COLO668 (cell line): Measurements from ENCODE around the gene FXYD7.
A peak's percentile ranks its signal among the peaks of the same experiment; 100 is the strongest.
"Not testable (repeated sequence)": the region's sequence is repeated elsewhere in the genome, so short reads cannot be mapped to it uniquely, and the experiment has no call there.

ENCODE experiments used
- DNase-seq: peaks from one replicate; lab custom pipeline; 2025; ENCODE audit not compliant: unreplicated experiment; lab: John Stamatoyannopoulos, UW

The FXYD7 gene

DNA sequence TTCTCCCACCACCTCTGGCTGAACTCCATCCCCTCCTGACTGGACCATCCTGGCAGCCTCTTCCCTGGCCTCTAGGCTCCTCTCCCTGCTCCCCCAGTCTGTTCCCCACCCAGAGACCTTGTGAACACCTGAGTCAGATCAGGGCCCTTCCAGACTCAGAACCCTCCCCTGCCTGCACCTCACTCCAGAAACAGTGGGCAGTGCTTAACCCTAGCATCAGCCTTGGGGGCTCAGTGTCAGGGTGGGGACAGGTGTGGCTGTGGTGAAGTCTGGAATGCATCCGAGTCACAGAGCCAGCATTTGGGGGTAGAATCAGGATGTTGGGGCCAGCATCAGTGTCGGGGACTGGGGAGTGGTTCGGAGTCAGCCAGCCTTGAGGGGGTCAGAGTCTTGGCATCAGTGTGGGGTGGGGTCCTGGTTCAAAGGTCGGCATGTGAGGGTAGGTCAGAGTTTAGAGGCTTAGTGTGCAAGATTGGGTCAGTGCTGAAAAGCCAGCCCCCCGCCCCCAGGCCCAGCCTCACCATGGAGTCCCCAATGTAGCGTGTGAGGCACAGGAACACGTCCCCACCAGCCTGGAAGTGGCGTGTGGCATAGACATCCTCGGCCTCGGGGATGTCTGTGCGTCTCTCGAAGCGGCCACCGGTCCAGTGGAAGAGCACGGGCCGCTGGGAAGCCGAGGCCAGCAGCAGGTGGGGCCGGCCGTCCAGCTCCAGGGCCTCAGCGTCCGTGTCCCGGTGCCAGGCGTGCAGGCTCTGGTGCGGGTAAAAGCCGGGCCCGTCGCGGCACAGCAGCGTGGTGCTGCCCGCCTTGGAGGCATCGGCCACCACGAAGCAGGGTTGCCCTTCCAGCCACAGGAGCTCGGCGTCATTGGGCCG is 17.1 kb upstream of the FXYD7 start:
- no peak for DNase-seq

DNA sequence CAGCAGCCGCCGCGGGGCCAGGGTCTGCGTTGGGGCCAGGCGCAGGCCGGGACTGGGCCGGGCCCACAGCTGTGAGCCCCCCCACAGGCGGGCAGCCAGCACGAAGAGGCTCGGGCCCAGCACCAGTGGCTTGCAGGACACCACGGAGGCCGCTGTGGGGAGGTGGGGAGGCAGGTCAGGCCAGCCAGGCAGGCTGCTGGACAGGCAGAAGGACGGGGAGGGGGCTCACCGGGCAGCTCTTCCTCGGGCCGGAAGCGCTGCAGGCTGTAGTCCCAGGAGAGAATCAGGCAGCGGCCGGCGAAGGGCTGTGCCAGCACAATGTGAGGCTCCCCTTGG is 16.5 kb upstream of the FXYD7 start:
- no peak for DNase-seq

DNA sequence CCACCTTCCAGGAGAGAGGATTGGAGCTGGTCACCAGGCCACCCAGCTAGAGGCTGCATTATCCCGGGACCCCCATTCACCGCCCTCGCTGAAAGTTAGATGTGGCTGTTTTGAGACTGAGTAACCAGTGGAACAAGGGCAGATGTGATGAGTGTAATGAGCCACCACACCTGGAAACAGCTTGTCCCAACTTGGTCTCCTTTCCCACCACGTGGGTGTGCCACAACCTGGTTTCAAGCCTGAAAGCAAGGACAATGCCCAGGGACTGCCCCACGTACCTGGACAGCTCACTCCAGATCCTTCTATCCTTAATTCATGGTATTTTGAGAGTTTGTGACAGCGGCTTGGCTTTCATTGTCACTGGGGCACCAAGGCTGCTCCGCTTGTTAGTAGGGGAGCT is 15.2 kb upstream of the FXYD7 start:
- no peak for DNase-seq

DNA sequence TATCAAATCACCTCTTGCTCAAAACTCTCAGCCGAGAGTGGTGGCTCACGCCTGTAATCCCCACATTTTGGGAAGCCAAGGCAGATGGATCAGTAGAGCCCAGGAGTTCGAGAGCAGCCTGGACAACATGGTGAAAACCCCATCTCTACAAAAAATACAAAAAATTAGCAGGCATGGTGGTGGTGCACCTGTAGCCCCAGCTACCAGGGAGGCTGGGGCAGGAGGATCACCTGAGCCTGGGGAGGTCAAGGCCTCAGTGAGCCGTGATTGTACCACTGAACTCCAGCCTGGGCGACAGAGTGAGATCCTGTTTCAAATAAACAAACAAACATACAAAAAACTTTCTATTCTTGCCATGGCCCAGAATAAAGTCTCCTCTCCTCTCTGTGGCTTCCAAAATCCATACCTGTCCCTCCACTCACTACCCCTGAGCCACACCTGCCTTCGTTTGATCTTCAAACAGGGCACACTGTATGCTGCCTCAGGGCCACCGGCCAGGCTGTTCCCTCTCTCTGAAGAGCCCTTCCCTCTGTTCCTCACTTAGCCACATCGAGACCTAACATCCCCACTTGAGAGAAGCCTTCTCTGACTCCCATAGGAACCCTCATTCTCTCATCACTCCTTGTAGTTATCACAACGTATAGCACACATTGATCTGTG is 14.5 kb upstream of the FXYD7 start:
- no peak for DNase-seq

DNA sequence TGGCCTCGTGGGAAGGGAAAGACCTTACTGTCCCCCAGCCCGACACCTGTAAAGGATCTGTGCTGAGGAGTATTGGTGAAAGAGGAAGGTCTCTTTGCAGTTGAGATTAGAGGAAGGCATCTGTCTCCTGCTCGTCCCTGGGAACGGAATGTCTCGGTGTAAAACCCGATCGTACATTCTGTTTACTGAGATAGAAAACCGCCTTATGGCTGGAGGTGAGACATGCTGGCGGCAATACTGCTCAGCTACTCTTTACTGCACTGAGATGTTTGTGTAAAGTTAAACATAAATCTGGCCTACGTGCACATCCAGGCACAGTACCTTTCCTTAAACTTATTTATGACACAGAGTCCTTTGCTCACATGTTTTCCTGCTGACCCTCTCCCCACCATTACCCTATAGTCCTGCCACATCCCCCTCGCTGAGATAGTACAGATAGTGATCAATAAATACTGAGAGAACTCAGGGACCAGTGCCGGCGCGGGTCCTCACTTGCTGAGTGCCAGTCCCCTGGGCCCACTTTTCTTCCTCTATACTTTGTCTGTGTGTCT is 13.3 kb upstream of the FXYD7 start:
- DNase-seq = not testable (repeated sequence)

DNA sequence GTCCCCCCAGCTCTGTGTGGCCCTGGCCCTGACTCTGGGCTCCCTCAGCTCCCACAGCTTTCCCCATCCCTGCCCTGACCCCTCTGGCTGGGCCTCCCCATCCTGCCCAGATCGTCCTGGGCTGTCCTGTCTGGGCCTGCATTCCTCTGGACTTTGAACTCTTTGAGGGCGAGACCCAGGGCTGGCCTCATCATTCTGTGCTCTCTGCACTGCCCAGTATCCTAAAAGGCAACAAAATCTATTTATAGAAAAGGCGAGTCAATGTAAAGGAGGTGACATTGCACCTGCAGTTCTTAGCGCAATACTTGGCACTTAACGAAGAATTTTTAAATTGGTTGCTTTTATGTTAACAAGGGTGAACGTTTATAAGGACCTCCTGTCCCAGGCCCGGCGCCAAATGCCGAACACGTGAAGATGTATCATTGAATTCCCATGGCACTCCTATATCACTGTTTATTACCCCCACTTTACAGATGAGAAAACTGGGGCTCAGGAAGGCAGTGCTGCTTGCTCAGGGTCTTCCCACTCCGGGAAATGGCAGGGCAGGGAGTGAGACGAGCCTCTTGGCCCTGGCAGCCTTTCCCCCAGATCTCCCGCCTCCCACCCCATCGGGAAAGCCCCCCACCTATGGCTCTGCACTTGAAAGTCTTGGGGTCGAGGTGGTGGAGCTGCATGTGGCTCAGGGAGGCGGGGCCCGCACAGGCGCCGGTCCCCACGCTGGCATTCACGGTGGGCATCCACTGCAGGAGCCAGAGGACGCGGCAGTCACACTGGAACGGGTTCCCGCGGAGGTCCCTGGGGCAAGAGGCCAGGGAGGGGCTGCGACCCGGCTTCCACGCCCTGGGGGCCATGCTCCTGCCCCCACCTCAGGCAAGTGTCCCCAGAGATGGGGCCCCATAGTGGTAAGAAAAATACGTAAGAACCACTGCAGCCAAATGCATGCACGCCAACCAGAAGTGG is 12.0 kb upstream of the FXYD7 start:
- DNase-seq = no peak

DNA sequence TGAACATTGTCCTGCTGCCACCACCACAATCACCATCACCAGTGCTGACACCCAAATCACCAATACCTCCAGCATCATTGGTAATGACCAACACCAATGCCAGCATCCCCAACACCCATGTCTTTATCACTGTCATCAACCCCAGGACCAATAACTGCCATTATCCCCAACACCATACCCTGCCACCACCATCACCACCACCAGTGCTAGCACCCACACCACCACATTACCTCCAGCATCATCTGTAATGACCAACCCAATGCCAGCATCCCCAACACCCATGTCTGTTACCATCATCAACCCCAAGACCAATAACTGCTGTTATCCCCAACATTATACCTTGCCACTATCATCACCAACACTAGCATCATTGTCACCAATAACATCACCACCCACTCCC is 10.8 kb upstream of the FXYD7 start:
- DNase-seq = no peak

DNA sequence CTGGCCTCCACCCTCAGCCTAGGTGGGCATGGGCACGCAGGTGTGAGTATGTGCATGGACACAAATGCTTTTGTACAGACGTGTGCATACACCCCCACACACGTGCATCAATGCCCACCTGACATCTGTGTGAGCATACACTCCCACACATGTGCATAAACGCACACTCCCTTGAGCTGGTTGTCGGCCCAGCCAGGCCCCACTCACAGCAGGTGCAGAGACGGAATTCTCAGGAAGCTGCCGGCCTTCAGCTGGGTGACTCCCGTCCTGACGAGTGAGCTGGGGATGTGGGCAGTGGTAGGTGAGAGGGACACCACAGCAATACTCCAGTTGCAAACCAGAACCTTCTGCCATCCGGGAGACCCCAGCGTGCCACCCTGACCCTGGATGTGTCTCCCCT is 9.2 kb upstream of the FXYD7 start:
- no peak for DNase-seq

DNA sequence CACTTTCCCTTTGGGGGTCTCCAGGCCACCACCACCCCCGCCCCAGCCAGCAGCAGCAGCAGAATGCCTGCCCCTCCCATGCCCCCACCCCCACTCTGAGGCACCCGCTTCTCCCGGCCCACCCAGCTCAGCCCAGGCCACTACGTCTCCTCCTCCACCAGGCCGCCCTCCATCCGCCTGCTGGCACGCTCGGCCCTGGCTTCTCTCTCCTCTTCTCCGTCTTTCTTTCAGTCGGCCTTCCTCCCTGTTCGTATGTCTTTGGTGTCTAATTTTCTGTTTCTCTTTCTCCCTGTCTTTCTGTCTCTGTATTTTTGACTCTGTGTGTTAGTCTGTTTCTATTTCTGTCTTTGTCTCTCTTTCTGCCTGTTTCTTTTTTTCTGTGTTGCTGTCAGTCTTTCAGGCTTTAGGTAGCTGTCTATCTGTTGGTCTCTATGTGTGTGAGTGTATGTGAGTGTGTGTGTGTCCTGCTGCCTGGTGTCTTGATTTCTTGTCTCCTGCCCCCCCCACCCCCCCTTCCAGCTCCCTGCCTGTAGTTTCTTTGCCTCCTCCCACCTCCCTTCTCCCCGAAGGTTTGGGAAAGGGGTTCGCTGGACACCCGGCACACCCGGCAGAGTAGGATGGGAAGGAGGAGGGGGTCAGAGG is 8.3 kb upstream of the FXYD7 start, which contains the start of gene LGI4:
Gene LGI4, minus strand, starts transcription at position 459 of the 642 bp plus-strand sequence. Its CDS starts 379 bp downstream, at position 80.
- no peak for DNase-seq

DNA sequence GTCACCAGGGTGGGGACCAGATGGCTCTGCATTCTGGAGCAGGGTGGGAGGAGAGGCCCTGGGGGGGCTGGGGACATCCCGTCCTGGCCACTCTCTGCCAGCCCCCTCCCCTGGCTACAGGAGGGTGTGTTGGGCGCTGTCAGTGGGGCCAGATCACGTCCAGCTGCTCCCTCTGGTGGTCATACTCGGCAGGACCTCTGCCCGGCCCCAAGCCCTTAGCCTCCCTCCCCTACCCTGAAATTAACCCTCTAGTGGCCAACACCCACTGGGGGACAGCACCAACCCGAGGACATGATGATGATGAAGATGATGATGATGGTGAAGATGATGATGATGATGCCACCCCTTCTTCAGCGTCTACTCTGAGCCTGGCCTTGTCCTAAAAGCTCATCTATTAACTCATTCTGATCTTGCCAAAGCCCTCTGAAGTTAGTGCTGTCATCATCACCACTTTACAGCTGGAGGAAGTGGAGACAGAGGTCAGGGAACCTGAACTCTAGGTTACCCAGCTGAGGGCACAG is 7.6 kb upstream of the FXYD7 start:
- peak; percentile 67 for DNase-seq

DNA sequence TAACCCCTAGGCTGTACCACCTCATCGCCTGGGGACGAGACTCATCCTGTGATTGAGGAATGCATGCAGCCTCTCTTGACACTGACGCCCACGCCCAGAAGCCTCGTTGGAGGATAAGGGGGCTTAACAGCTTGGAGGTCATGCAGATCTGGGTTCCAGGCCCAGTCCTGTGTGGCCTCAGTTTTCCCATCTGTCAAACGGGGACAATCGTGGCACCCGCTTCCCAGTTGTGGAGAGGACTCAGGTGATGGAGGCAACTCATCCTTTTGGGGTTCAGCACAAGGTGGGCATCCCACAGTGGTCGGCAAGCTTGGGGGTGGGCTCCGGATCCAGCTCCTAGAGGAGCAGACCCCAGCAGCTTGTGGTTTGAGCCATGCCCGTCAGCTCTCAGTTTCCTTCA is 6.8 kb upstream of the FXYD7 start:
- DNase-seq = no peak

DNA sequence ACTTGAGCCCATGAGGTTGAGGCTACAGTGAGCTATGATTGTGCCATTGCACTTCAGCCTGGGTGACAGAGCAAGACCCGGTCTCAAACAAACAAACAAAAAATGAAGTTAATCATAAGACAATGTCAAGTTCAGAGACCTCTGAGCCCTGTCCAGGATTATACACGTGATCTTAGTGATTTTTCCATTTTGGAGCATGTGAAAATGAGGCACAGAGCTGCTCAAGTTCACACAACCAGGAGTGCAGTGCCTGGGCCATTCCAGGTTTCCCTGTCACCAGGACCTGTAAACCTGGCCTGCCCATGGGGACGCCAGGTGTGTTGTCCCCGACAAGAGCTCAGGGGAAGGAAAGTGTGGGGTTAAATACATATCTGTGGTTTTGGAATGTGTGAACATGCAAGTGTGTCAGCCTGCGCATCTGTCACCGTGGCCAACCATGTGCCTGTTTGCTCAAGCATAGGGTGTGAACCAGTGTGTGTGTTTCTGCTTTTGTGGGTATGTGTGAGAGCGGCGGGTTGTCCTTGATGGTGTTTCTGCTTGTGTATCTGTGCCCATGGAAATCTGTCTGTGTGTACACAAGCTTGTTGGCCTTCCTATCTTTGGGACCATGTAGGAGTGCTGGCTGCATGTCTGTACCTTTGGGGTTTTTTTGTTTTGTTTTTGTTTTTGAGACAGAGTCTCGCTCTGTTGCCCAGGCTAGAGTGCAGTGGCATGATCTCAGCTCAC is 5.9 kb upstream of the FXYD7 start:
- DNase-seq = peak; percentile 58

DNA sequence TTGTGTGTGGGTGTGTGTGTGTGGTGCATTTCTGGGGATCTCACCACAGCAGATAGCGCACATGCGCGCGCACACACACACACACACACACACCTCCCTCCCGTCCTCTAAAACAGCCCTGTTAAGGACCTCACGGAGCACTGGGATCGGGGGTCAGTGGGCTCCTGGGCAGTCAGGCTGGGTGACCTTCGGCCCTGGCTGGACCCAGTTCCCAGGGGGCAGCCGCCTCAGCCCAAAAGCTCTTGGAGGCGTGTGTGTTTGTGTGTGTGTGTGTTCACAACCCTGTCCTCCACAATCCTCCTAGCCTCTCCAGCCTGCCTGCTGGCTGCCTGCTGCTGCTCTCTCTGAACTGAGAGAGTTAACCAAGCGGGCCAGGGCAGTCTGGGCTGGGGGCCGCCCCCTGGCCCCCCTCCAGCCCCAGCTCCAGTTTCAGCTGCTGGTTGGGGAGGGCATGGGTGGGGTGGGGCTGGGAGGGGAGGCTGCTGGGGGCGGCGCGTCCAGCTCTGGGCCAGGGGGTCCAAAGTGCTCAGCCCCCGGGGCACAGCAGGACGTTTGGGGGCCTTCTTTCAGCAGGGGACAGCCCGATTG is 4.7 kb upstream of the FXYD7 start, which contains the start of gene FXYD1:
Gene FXYD1, plus strand, starts transcription at position 520 of the 588 bp plus-strand sequence. CDS start 1,256 bp downstream, outside the sequence.
- DNase-seq = no peak

DNA sequence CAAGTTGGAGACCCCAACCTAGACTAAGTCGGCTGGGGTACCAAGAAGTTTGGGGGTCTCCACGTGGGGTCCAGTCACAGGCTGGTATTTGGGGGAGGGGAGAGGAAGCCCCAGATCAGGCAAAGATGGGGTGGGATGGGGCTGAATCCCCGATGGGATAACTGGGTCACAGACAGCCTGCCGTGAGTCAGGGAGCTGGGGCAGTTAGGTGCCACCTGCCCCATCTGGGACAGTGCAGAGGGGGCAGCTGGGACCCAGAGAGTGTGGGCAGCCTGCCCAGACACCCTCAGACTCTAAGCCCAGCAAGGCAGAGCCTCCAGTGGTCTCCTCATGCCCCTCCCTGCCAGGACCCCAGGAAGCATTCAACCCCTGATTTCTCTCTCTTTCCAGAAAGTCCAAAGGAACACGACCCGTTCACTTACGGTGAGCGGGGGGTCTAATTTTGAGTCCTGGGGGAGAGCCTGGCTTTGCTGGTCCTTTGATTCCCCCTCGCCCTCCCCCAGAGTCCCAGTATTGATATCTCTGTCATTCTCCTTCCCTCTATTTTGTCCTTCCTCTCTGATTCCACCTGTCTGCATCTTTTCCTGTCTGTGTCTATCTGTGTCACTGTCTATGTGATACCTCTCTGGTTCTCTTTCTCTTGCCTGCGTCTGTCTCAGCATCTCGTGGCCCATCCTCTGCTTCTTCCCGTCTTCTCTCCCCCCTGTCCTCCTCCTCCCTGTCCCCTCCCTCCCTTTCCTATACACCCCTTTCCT is 2.7 kb upstream of the FXYD7 start:
- DNase-seq = no peak

DNA sequence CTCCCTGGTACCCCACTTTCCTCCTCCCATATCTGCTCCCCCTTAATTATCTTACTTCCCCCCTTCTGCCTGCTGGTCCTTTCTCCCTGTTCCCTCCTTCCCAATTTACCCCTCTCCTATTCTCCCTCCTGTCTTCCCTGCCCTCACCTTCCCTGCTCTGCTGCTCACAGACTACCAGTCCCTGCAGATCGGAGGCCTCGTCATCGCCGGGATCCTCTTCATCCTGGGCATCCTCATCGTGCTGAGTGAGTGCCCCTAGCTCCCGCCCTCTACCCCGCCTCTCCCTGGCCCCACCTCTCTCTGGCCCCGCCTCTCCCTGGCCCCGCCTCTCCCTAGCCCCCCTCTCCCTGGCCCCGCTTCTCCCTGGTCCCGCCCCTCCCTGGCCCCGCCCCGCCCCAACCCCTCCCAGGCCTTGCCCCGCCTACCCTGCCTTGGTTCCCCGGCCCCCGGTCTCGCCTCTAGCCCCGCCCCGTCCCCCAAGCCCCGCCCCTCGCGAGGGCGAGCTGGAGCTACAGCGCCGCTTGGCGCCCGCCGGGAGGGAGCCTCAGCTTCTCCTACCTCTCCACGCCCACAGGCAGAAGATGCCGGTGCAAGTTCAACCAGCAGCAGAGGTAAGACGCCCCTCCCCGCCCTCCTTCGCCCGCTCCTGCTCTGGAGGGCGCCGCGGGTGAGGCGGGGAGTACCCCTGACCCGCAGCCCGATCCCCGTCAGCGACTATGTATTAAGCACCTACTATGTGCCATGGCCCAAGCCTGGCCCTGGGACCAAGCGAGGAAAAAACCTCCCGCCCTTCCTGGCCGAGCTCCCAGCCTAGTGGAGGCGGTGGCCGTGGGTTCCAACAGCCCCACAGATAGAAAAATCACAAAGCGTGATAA is 1.9 kb upstream of the FXYD7 start:
- DNase-seq = peak; percentile 71

DNA sequence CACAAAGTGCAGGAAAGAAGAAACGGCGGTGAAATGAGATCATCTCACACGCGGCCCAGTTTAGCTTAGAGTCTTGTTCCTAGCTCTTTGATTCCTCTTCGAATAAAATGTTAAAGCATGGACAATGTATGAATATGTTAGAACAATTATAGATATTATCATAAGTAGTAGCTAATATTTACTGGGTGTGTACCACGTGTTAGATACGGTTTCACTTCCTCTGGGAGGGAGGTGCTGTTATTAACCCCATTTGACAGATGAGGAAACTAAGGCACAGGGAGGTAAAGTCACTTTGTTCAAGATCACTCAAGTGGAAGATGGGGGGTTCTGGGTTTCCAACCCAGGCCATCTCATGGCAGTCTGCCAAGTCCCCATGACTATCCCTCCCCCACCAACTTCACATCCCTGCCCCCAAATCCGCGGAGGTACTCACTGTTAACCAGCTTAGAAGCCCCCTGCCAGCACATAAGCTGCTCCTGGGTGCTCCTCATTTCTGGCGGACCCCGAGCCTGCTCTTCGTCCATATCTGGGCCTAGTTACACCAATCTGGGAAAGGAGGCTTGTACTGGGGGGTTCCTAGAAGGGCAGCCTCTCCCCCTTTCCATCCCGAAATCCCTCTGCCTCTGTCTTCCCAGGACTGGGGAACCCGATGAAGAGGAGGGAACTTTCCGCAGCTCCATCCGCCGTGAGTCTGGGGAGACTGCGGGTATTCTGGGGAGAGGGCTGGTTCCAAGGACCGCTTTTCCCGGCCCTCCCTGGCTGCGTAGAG is 1.0 kb upstream of the FXYD7 start:
- no peak for DNase-seq
